GM12865 (cell line): ENCODE measurements around the gene DPYSL4.

Source experiments
- DNase-seq: peaks from one replicate; pipeline ENCODE4 v3.0.0; 2010; ENCODE audit warnings: low read depth
- H3K4me3 ChIP-seq: 2 replicates; pipeline ENCODE4 v1.5.1; 2011; ENCODE audit warnings: mild to moderate bottlenecking, low read depth, low read length, control low read depth
- TF ChIP-seq, protein P1 (sequence below): IDR thresholded peaks from 2 replicates; pipeline ENCODE4 v1.5.1; 2011; ENCODE audit warnings: low read length, control low read depth, low read depth, inconsistent platforms; ENCODE audit not compliant: insufficient read depth; ENCODE audit errors: missing control alignments

Gene DPYSL4

DNA sequence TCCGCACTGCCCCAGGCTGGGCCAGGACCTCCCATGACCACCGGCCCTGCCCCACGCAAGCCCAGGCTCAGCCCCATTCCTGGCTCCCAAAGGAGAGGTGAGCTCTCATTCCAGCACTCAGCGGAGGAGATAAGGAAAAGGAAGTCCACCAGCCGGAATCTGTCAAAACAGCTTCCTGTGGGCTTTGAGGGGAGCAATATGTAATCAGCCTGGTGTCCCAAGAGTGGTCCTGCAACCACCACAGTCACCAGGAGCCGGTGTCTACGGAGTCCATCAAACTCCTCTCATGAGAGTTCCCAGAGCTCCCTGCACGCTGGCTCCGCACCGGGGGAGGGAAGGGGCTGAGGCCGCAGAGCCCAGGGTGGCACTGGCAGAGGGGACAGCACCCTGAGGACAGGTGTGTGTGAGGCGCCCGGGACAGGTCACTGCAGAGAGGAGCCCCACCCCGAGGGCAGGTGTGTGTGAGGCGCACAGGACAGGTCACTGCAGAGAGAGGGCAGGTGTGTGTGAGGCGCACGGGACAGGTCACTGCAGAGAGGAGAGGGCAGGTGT lies 63.2 kb downstream of the DPYSL4 start:
- TF ChIP-seq, protein P1, sequence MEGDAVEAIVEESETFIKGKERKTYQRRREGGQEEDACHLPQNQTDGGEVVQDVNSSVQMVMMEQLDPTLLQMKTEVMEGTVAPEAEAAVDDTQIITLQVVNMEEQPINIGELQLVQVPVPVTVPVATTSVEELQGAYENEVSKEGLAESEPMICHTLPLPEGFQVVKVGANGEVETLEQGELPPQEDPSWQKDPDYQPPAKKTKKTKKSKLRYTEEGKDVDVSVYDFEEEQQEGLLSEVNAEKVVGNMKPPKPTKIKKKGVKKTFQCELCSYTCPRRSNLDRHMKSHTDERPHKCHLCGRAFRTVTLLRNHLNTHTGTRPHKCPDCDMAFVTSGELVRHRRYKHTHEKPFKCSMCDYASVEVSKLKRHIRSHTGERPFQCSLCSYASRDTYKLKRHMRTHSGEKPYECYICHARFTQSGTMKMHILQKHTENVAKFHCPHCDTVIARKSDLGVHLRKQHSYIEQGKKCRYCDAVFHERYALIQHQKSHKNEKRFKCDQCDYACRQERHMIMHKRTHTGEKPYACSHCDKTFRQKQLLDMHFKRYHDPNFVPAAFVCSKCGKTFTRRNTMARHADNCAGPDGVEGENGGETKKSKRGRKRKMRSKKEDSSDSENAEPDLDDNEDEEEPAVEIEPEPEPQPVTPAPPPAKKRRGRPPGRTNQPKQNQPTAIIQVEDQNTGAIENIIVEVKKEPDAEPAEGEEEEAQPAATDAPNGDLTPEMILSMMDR: no peak
- no peak for DNase-seq
- H3K4me3 ChIP-seq: no peak overlapping the region

DNA sequence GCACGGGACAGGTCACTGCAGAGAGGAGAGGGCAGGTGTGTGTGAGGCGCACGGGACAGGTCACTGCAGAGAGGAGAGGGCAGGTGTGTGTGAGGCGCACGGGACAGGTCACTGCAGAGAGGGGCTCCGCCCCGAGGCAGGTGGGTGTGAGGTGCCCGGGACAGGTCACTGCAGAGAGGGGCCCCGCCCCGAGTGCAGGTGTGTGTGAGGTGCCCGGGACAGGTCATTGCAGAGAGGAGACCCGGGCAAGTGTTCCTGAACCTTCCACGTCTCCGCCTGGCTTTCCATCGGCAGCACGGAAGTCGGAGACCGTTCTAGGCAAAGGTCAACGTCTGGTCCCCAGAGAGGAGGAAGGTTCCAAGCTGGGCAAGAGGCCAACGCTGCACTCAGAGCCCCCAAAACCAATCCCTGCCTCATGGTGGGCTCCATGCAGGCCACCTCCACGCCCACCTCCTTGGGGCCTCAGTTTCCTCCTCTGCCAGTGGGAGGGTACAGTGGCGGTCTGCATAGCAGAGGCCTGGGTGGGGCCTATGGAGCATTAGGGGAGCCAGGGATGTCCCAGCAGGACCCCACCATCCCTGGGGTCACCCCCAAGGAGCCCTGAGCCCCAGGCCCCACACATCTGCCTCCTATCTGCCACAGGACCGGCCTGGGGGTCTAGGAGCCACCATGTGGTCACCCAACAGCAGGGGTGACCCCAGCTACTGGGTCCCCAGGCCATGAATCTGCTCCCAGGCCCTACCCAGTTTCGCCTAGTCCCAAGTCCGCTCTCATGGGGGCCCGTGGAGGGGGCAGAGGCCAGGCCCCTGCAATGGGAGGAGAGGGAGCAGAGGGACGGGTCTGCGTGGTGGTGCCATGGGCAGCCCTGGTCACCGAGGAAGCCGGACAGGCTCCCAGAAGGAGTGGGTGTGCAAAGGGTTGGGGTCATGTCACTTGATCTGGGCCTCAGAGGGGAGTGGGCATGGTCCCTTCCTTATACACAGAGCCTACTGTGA lies 64.0 kb downstream of the DPYSL4 start:
- no peak overlapping the region for H3K4me3 ChIP-seq
- TF ChIP-seq, protein P1: no peak
- DNase-seq: no peak

DNA sequence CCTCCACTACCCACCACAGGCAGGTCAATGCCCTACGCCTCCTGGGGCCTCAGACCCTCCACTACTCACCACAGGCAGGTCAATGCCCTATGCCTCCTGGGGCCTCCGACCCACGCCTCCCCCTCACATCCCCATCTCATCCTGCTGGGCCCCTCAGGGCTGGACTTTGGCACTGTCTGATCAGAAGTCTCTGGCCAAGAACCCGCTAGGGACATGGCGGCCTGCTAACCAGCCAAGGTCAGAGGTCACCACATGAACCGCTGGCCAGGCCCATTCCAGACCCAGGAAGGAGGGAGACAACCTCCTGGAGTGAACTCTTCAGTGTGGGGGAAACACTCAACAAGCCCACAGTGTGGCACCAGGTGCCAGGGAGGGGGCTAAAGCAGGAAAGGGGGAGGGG lies 65.2 kb downstream of the DPYSL4 start:
- DNase-seq: no peak
- TF ChIP-seq, protein P1: no peak

DNA sequence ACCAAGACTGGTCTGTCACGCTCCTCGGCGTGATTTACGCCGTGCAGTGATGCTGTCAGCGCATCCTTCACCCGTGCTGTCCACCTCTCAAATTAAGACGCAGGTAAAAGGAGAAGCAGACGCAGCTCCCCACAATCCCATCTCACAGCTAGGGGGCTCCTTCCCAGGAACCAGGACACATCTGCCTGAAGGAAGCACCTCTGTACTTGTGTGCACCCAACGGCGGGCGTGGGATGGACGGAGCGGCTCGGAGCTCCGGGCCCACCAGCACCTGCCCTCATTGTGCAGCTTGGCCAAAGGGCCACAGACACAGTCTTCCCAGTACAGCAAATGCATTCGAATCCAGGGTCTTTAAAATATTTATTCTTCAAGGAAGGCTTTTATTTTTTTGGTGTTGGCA lies 65.7 kb downstream of the DPYSL4 start:
- TF ChIP-seq, protein P1: no peak
- no peak for DNase-seq
- H3K4me3 ChIP-seq: no peak overlapping the region

More for the DNA sequence above, 65.2 kb downstream of the DPYSL4 start:
- H3K4me3 ChIP-seq: no peak overlapping the region

DNA sequence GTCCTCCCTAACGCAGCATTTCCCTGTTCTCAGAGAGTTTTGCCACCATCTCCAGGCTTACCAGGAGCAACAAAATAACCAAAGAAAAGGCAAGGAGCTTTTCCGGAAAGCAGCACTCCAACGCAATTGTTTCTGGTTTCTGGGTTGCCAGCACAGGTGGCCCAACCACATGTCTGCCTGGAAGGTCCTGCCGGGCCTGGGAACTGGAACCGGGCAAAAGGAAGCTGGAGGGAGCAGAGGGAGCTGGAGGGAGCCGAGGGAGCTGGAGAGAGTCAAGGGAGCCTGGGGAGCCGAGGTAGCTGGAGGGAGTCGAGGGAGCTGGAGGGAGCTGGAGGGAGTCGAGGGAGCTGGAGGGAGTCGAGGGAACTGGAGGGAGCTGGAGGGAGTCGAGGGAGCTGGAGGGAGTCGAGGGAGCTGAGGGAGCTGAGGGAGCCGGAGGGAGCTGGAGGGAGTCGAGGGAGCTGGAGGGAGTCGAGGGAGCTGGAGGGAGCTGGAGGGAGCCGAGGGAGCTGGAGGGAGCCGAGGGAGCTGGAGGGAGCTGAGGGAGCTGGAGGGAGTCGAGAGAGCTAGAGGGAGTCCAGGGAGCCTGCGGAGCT lies 66.4 kb downstream of the DPYSL4 start:
- no peak for DNase-seq
- TF ChIP-seq, protein P1: no peak
- H3K4me3 ChIP-seq: no peak overlapping the region

DNA sequence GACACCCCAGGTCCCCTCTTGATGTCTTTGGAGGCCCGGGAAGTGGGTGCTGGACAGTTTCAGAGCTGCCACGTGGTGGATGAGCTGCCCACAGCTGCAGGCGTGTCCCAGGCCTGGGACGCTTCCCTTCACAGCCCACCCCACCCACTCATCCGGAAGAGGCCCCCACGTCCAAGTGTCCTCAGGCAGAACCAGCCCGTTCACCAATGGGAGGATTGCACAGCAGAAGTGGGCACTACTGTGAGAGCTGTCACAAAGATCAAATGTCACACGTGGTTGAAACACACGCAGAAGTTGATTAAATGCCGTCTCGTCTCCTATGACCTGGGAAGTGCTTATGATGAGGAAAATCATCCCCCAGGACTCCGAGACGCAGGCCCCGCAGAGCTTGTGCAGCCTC lies 68.1 kb downstream of the DPYSL4 start:
- TF ChIP-seq, protein P1: no peak
- H3K4me3 ChIP-seq: no peak overlapping the region
- no peak for DNase-seq
